OCI-LY3 (cell line): ENCODE results near the gene FOXB2.

ENCODE experiments used
- H2AFZ ChIP-seq: fragments of 200-600, 300-600 bp; shearing (Covaris generic); 2 replicates; pipeline ENCODE4 v1.6.0; 2014; ENCODE audit warnings: antibody characterized with exemption, low read depth, low read length
- H3K27ac ChIP-seq: fragments of 200-600, 300-600 bp; sonication (generic); 2 replicates; pipeline ENCODE4 v1.5.1; 2014; ENCODE audit warnings: mild to moderate bottlenecking, low read length, moderate library complexity, mixed read lengths
- H3K27me3 ChIP-seq: fragments of 200-600, 300-600 bp; sonication (generic); 2 replicates; pipeline ENCODE4 v1.6.1; 2014; ENCODE audit warnings: low read depth, low read length, mixed read lengths
- H3K36me3 ChIP-seq: fragments of 200-600, 300-600 bp; sonication (generic); replicated peaks from 2 replicates; pipeline ENCODE3; 2014; ENCODE audit warnings: low read depth, low read length, mixed read lengths
- H3K4me1 ChIP-seq: fragments of 300-600, 200-600 bp; sonication (generic); 2 replicates; pipeline ENCODE4 v1.6.1; 2014; ENCODE audit warnings: low read length, mixed read lengths
- H3K4me2 ChIP-seq: fragments of 200-600, 300-600 bp; sonication (generic); 2 replicates; pipeline ENCODE4 v1.6.1; 2014; ENCODE audit warnings: low read length, mixed read lengths
- H3K4me3 ChIP-seq: fragments of 300-600, 200-600 bp; sonication (generic); 2 replicates; pipeline ENCODE4 v1.5.1; 2014; ENCODE audit warnings: antibody characterized with exemption, mild to moderate bottlenecking, low read length, moderate library complexity
- H3K79me2 ChIP-seq: fragments of 300-600, 200-600 bp; shearing (Covaris generic); 2 replicates; pipeline ENCODE4 v1.6.1; 2014; ENCODE audit warnings: mild to moderate bottlenecking, low read length, mixed read lengths
- H3K9ac ChIP-seq: fragments of 300-600, 200-600 bp; shearing (Covaris generic); 2 replicates; pipeline ENCODE4 v1.6.0; 2014; ENCODE audit warnings: mild to moderate bottlenecking, low read length, moderate library complexity
- H3K9me3 ChIP-seq: fragments of 200-600, 300-600 bp; shearing (Covaris generic); 2 replicates; pipeline ENCODE4 v1.6.1; 2014; ENCODE audit warnings: low read length, mixed read lengths; ENCODE audit not compliant: insufficient read depth
- H4K20me1 ChIP-seq: fragments of 200-600, 300-600 bp; sonication (generic); 2 replicates; pipeline ENCODE4 v1.6.1; 2016; ENCODE audit warnings: low read length, mixed read lengths; ENCODE audit not compliant: insufficient read depth
- CTCF ChIP-seq: fragments of 200-600, 300-600 bp; sonication (generic); IDR thresholded peaks from 2 replicates; pipeline ENCODE4 v1.5.1; 2014; ENCODE audit warnings: antibody characterized with exemption, low read length, low read depth
- EZH2phosphoT487 ChIP-seq: fragments of 200-600 bp; shearing (Covaris generic); IDR thresholded peaks from 2 replicates; pipeline ENCODE4 v1.6.1; 2018; ENCODE audit warnings: antibody characterized with exemption, mixed run types, low read depth

Gene FOXB2

GRCh38 chr9:76984486-76984885, 35.0 kb upstream of the FOXB2 start:
- TF ChIP-seq CTCF = no peak
- no peak for TF ChIP-seq EZH2phosphoT487
- H3K79me2 ChIP-seq = no peaks in the 10 kb centered on the region
- H2AFZ ChIP-seq = no peak overlapping the region
- peaks cover 7% of the 10 kb centered on the region; the same call in 1 of the 2 replicates for H3K27me3 ChIP-seq
- H3K9ac ChIP-seq = no peak overlapping the region
- H4K20me1 ChIP-seq = no peaks in the 10 kb centered on the region
- H3K4me2 ChIP-seq = peak overlapping the region; percentile 71
- peaks cover 27% of the 10 kb centered on the region for H3K4me1 ChIP-seq
- no peak overlapping the region for H3K27ac ChIP-seq
- no peaks in the 10 kb centered on the region for H3K36me3 ChIP-seq
- no peak overlapping the region for H3K4me3 ChIP-seq
- no peaks in the 10 kb centered on the region for H3K9me3 ChIP-seq

- Histone ChIP-seq H3K4me3 (peak overlapping the region; percentile 44), H3K4me1 (peaks cover 27% of the 10 kb centered on the region), H3K27me3 (peaks cover 7% of the 10 kb centered on the region; the same call in 1 of the 2 replicates), H3K36me3 (no peaks in the 10 kb centered on the region), H3K9me3 (no peaks in the 10 kb centered on the region), H2AFZ (no peak overlapping the region), H3K79me2 (no peaks in the 10 kb centered on the region), H3K4me2 (peak overlapping the region; percentile 71), H3K27ac (peak overlapping the region; percentile 29), H4K20me1 (no peaks in the 10 kb centered on the region), H3K9ac (peak overlapping the region; percentile 10; the same call in 1 of the 2 replicates)
- TF ChIP-seq EZH2phosphoT487 (no peak), CTCF (no peak)
Observed at GRCh38 chr9:76985581-76985980, 33.9 kb upstream of the FOXB2 start.

- H3K79me2 ChIP-seq = no peaks in the 10 kb centered on the region
- H3K4me2 ChIP-seq = peak overlapping the region; percentile 15
- no peak for TF ChIP-seq EZH2phosphoT487
- TF ChIP-seq CTCF = peak; percentile 89
- no peak overlapping the region for H3K4me3 ChIP-seq
- peaks cover 30% of the 10 kb centered on the region for H3K4me1 ChIP-seq
- H3K27me3 ChIP-seq = peaks cover 7% of the 10 kb centered on the region; the same call in 1 of the 2 replicates
- no peaks in the 10 kb centered on the region for H3K36me3 ChIP-seq
- no peak overlapping the region for H3K9ac ChIP-seq
- no peaks in the 10 kb centered on the region for H3K9me3 ChIP-seq
- no peaks in the 10 kb centered on the region for H4K20me1 ChIP-seq
- no peak overlapping the region for H2AFZ ChIP-seq
- H3K27ac ChIP-seq = no peak overlapping the region
Observed at GRCh38 chr9:76987594-76988200, 31.8 kb upstream of the FOXB2 start.

GRCh38 chr9:76988941-76989340, 30.5 kb upstream of the FOXB2 start:
- Histone ChIP-seq H3K27ac (no peak overlapping the region), H3K27me3 (peaks cover 7% of the 10 kb centered on the region; the same call in 1 of the 2 replicates), H3K36me3 (no peaks in the 10 kb centered on the region), H3K9me3 (no peaks in the 10 kb centered on the region), H3K4me1 (peaks cover 30% of the 10 kb centered on the region), H2AFZ (no peak overlapping the region), H3K9ac (no peak overlapping the region), H3K4me2 (no peak overlapping the region), H4K20me1 (no peaks in the 10 kb centered on the region), H3K79me2 (no peaks in the 10 kb centered on the region), H3K4me3 (no peak overlapping the region)
- no peak for TF ChIP-seq EZH2phosphoT487
- no peak for TF ChIP-seq CTCF
